Caco-2 (cell line): ENCODE measurements around the gene TPST2. TPM values are rescaled to one million over a fixed set of nuclear protein-coding genes. Genes with fewer than 3 reads are reported as not detected.

ENCODE experiments used
- BruUV-seq: library from RNA; stranded (reverse); fragments of 400-500 nt; replicated peaks from 2 replicates; lab custom pipeline; 2021; lab: Mats Ljungman, UMichigan
- CTCF ChIA-PET: fragments of 300-600 bp; sonication (Branson Sonifier 250); formaldehyde crosslinking; loops from one replicate; lab custom pipeline; 2022; ENCODE audit warnings: antibody characterized with exemption; lab: Charles Lee
- POLR2A ChIA-PET: fragments of 300-600 bp; sonication (Branson Sonifier 250); formaldehyde crosslinking; loops from one replicate; lab custom pipeline; 2022; ENCODE audit warnings: antibody characterized with exemption; lab: Charles Lee
- DNase-seq, 2 experiments: peaks; one replicate each; pipeline versions ENCODE4 v3.0.0 to v3.0.0-alpha.2; 2020 to 2022
- H3K27me3 ChIP-seq: replicated peaks from 2 replicates; pipeline ENCODE4 v1.6.0; 2011; ENCODE audit warnings: low read length; ENCODE audit not compliant: control insufficient read depth, insufficient read depth
- H3K36me3 ChIP-seq: 2 replicates; pipeline ENCODE4 v1.5.1; 2011; ENCODE audit warnings: low read length; ENCODE audit not compliant: control insufficient read depth, insufficient read depth
- H3K4me1 ChIP-seq: fragments of 250-450 bp; sonication (Bioruptor Pico); 2 replicates; pipeline ENCODE4 v1.5.1; 2020; ENCODE audit warnings: mild to moderate bottlenecking
- H3K4me3 ChIP-seq: 2 replicates; pipeline ENCODE4 v1.5.1; 2011; ENCODE audit warnings: low read depth, mild to moderate bottlenecking, control low read depth, low read length
- H3K9me3 ChIP-seq: fragments of 250-450 bp; sonication (Bioruptor Pico); 2 replicates; pipeline ENCODE4 v1.5.1; 2020; ENCODE audit warnings: mild to moderate bottlenecking, moderate library complexity
- H3K27ac Mint-ChIP-seq: one replicate; pipeline ENCODE4 v1.8.0; 2022; ENCODE audit warnings: mixed read lengths; ENCODE audit not compliant: unreplicated experiment
- H3K27me3 Mint-ChIP-seq: one replicate; pipeline ENCODE4 v1.8.0; 2022; ENCODE audit warnings: mixed read lengths; ENCODE audit not compliant: insufficient read depth, unreplicated experiment
- H3K36me3 Mint-ChIP-seq: one replicate; pipeline ENCODE4 v1.8.0; 2022; ENCODE audit warnings: mild to moderate bottlenecking, mixed read lengths; ENCODE audit not compliant: insufficient read depth, unreplicated experiment
- H3K4me1 Mint-ChIP-seq: one replicate; pipeline ENCODE4 v1.8.0; 2022; ENCODE audit warnings: low read depth, mixed read lengths; ENCODE audit not compliant: unreplicated experiment
- H3K4me3 Mint-ChIP-seq: one replicate; pipeline ENCODE4 v1.8.0; 2022; ENCODE audit warnings: mild to moderate bottlenecking, moderate library complexity, mixed read lengths; ENCODE audit not compliant: unreplicated experiment
- H3K9me3 Mint-ChIP-seq: one replicate; pipeline ENCODE4 v1.8.0; 2022; ENCODE audit warnings: mixed read lengths; ENCODE audit not compliant: unreplicated experiment
- intact Hi-C: fragments of 100-400 bp; cut with micrococcal nuclease; formaldehyde crosslinking; loops from one replicate; pipeline ENCODE4 v1.10.0; 2022; ENCODE audit not compliant: unreplicated experiment
- total RNA-seq: library from RNA; stranded (reverse); gene quantifications from 2 replicates; pipeline ENCODE4 v1.2.3, GENCODE V29; 2022
- TF ChIP-seq, protein P1 (sequence below), 2 experiments: fragments of 200-600 bp in 1 of 2; IDR thresholded peaks; 1 replicate in 1 of 2; 2 replicates in 1 of 2; pipeline versions ENCODE4 v1.5.1 to v1.8.0; 2011 to 2022; ENCODE audit warnings: antibody characterized with exemption in 1 of 2, control low read depth in 1 of 2, inconsistent platforms in 1 of 2, low read depth in 1 of 2, low read length in 1 of 2, mild to moderate bottlenecking in 1 of 2, moderate library complexity in 1 of 2; ENCODE audit not compliant: insufficient read depth in 1 of 2, severe bottlenecking in 1 of 2, unreplicated experiment in 1 of 2

Gene TPST2
- total RNA-seq, 1 experiment from 2014 or later: 9.5 TPM

DNA sequence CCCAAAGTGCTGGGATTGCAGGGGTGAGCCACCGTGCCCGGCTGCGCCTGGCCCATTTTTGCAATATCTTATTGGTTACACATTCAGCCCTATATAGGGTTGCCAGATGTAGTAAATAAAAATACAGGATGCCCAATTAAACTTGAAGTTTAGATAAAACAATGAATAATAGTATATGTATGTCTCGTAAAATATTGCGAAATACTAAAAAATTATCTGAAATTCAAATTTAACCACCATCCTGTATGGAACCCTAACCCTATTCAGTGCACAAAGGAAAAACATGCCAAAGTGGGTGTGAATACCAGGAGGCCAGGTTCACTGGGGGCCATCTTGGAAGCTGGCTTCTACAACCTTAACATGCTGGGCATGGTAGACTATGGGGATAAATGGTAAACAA is 72.5 kb downstream of the TPST2 start:
- intact Hi-C loops: loop anchor here (5.0 kb wide), 1 partner anchor 50 kb away; no protein-coding TSS in a partner anchor
- Mint-ChIP-seq H3K4me1 (no peaks in the 10 kb centered on the region), H3K9me3 (no peaks in the 10 kb centered on the region), H3K4me3 (no peak overlapping the region), H3K27ac (no peak overlapping the region), H3K27me3 (no peaks in the 10 kb centered on the region), H3K36me3 (peaks cover 2% of the 10 kb centered on the region)
- no TSS peak for BruUV-seq
- TF ChIP-seq, protein P1, sequence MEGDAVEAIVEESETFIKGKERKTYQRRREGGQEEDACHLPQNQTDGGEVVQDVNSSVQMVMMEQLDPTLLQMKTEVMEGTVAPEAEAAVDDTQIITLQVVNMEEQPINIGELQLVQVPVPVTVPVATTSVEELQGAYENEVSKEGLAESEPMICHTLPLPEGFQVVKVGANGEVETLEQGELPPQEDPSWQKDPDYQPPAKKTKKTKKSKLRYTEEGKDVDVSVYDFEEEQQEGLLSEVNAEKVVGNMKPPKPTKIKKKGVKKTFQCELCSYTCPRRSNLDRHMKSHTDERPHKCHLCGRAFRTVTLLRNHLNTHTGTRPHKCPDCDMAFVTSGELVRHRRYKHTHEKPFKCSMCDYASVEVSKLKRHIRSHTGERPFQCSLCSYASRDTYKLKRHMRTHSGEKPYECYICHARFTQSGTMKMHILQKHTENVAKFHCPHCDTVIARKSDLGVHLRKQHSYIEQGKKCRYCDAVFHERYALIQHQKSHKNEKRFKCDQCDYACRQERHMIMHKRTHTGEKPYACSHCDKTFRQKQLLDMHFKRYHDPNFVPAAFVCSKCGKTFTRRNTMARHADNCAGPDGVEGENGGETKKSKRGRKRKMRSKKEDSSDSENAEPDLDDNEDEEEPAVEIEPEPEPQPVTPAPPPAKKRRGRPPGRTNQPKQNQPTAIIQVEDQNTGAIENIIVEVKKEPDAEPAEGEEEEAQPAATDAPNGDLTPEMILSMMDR (IDR thresholded peaks at IDR 0.05; ENCODE audit: insufficient read depth in 1 of 2, low read depth in 1 of 2, low read length in 1 of 2, severe bottlenecking in 1 of 2, unreplicated experiment in 1 of 2): no peak
- H3K4me1 ChIP-seq: no peaks in the 10 kb centered on the region; the same call in 1 of the 2 replicates
- ChIA-PET CTCF (no interaction called here), POLR2A (no interaction called here)
- DNase-seq: no peak
- no peaks in the 10 kb centered on the region for H3K36me3 ChIP-seq
- no peak overlapping the region for H3K4me3 ChIP-seq
- H3K27me3 ChIP-seq: no peaks in the 10 kb centered on the region
- H3K9me3 ChIP-seq: no peaks in the 10 kb centered on the region

DNA sequence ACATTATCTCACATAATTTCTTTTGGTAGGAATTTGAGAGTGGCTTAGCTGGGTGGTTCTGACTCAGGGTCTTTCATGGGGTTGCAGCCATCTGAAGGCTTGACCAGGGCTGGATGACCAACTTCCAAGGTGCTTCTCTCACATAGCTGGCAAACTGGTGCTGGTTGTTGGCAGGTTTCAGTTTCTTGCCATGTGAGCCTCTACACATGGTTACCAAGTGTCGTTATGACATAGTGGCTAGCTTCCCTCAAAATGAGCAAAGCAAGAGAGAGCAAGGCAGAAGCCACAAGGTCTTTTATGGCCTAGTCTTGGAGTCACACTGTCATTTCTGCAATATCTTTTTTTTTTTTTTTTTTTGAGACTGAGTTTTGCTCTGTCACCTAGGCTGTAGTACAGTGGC is 73.4 kb downstream of the TPST2 start:
- Histone ChIP-seq H3K4me1 (no peaks in the 10 kb centered on the region; the same call in 1 of the 2 replicates), H3K4me3 (no peak overlapping the region), H3K36me3 (no peaks in the 10 kb centered on the region), H3K27me3 (no peaks in the 10 kb centered on the region), H3K9me3 (no peaks in the 10 kb centered on the region)
- BruUV-seq: no TSS peak
- intact Hi-C loops: loop anchor here (5.0 kb wide), 1 partner anchor 51 kb away; no protein-coding TSS in a partner anchor
- Mint-ChIP-seq H3K36me3 (peaks cover 8% of the 10 kb centered on the region), H3K9me3 (no peaks in the 10 kb centered on the region), H3K27me3 (no peaks in the 10 kb centered on the region), H3K4me3 (no peak overlapping the region), H3K27ac (no peak overlapping the region), H3K4me1 (no peaks in the 10 kb centered on the region)
- POLR2A ChIA-PET: no interaction called here
- no peak for DNase-seq
- CTCF ChIA-PET: interaction anchor here (0.6 kb wide), 1 partner anchor 91 kb away, joined by 3 read pairs; no protein-coding TSS in a partner anchor
- TF ChIP-seq, protein P1 (IDR thresholded peaks at IDR 0.05; ENCODE audit: insufficient read depth in 1 of 2, low read depth in 1 of 2, low read length in 1 of 2, severe bottlenecking in 1 of 2, unreplicated experiment in 1 of 2): no peak

DNA sequence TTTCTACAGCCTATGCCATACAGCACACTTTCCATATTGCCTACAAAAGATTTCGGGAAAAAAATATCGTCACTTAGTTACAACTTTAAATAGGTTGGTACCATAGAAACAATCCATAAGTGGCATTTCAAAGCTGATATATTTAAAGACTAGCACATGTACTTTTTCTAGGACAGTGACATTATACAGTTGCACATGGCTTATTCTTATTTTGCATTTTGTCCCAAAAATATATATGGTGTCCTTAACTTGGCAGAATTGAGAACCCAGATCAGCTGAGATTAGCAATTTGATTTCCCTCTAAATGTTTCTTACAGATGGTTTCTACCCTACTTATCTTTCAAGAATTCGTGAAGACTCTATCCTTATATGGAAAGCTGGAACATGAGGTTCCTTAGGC is 74.0 kb downstream of the TPST2 start:
- BruUV-seq: no TSS peak
- no peaks in the 10 kb centered on the region for H3K36me3 ChIP-seq
- TF ChIP-seq, protein P1 (IDR thresholded peaks at IDR 0.05; ENCODE audit: insufficient read depth in 1 of 2, low read depth in 1 of 2, low read length in 1 of 2, severe bottlenecking in 1 of 2, unreplicated experiment in 1 of 2): no peak
- no peaks in the 10 kb centered on the region; the same call in 1 of the 2 replicates for H3K4me1 ChIP-seq
- POLR2A ChIA-PET: no interaction called here
- DNase-seq: no peak
- CTCF ChIA-PET: interaction anchor here (0.6 kb wide), 1 partner anchor 92 kb away, joined by 3 read pairs; no protein-coding TSS in a partner anchor
- no peak overlapping the region for H3K4me3 ChIP-seq
- Mint-ChIP-seq H3K9me3 (no peaks in the 10 kb centered on the region), H3K27ac (no peak overlapping the region), H3K27me3 (no peaks in the 10 kb centered on the region), H3K4me1 (no peaks in the 10 kb centered on the region), H3K4me3 (no peak overlapping the region), H3K36me3 (peaks cover 8% of the 10 kb centered on the region)
- intact Hi-C loops: loop anchor here (5.0 kb wide), 1 partner anchor 51 kb away; no protein-coding TSS in a partner anchor
- H3K27me3 ChIP-seq: no peaks in the 10 kb centered on the region
- H3K9me3 ChIP-seq: no peaks in the 10 kb centered on the region
